C1 segment of cervical spinal cord (tissue), 14 donors: ENCODE measurements around the gene ADSL.

Source experiments
- DNase-seq, 14 donors: peaks; one replicate each; lab custom pipeline; 2025; lab: John Stamatoyannopoulos, UW

Gene ADSL

DNA sequence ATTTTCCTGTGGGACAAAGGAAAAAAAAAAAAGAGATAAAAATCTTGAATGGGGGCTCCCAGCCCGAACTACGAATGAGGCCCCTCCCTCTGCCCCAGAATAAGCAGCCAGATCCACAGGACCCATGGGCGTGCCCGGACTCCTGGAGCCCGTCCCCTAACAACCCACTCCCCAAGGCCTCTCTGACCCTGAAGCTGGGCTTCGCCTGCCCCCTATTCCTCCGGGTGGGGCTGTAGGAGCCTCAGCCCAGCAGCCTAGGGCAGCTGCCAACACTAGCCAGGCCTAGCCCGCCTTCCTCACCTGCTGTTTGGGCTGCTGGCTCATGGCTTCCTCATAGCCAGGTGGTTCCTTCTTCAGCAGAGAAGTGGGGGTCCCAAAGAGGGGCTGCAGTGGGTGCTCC is 70.7 kb downstream of the ADSL start:
- DNase-seq, result no peak

GRCh38 chr22:40417881-40418280 is 71.6 kb downstream of the ADSL start:
- no peak for DNase-seq

DNA sequence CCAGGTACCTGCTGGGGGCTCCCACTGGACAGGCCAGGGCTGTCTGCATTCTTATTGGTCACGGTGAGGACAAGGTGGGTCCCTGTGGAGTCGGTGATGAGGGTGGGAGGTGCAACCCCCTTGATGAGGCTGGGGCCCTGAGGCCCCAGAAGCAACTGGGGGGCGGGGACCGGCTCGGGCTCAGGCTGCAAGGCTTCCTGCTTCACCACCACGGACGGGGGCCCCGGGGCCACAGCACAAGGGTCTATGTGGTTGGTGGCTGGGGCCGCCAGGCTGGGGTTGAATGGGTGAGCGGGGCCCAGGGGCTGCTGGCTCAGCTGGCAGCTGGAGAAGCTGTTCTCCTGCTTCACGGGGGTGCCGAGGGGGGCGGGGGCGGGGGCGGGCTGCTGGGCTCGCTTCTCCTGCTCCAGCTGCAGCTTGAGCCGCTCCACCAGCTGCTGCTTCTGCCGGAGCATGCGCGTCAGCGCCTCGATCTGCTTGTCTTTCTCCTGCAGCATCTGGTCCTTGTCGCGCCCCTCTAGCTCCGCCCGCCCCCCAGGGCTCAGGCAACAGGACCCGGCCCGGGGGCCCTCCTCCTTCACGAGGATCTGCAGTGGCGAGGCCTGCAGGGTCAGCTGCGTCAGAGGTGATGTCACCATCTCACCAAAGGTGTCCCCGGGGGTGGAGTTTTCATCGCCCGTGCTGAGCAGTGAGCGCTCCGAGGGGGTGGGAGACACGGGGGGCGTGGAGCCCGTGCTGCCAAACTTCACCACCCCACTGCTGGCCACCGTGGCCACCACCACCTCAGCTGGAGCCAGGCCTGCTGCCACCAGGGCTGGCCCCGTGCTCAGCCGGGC is 72.3 kb downstream of the ADSL start:
- DNase-seq, result peak in 5 of 14 donors; percentile 10 to 34 (median 22)

- DNase-seq, result no peak
Measured at GRCh38 chr22:40419718-40420117, 73.4 kb downstream of the ADSL start.

- no peak for DNase-seq
Measured at GRCh38 chr22:40420341-40421081, 74.2 kb downstream of the ADSL start.

- no peak for DNase-seq
Measured at GRCh38 chr22:40421082-40421350, 74.7 kb downstream of the ADSL start.

DNA sequence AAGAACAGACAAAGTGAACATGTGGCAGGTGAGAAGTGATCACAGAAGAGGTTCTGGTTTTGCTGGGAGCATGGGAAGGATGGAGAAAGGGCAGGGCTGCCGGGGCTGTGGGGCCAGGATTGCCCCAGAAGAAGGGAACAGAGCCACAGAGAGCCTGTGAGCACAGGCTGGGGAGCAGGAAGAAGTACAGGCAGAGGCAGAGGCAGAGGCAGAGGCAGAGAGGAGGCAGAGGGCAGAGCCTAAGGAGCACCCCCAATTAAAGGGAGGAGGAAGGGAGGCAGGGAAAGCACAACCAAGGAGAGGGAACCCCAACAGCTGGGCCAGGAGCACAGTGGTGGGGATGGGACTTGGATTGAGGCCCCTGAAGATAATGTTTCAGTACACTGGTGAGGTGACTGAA is 75.6 kb downstream of the ADSL start:
- DNase-seq, result no peak

DNA sequence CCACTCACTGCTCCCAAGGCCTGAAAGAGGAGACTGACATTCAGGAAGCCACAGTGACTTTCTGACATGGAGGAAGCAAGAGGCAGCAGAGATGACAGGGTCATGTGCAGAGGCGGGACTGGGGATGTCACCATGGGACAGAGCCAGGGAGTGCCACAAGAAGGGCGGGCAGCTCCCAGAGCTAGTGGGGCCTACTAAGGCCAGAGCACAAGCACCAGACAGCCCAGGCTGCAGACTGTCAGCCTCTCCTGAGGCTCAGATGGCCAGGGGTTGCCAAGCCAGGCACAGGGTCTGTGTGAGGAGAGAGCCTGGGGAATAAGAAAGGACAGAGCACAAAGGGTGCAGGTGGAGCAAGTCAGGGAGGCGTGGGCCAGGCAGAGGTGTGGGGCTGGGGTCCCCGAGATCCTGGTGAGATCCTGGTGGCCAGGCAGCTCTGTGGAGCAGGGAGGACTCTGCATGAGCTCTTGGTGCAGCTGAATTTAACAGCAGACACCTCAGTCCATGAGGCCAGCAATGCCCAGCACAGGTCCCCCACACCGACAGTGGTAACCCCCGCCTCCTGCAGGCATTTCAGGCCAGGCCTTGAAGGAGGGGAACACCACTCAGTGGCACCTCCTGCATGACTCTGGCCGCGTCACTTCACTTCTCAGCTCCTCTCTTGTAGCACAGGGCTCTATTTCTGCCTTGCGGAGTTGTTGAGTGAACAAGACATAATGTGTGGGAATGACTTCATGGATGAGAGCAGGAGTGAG is 76.4 kb downstream of the ADSL start:
- DNase-seq, result no peak

DNA sequence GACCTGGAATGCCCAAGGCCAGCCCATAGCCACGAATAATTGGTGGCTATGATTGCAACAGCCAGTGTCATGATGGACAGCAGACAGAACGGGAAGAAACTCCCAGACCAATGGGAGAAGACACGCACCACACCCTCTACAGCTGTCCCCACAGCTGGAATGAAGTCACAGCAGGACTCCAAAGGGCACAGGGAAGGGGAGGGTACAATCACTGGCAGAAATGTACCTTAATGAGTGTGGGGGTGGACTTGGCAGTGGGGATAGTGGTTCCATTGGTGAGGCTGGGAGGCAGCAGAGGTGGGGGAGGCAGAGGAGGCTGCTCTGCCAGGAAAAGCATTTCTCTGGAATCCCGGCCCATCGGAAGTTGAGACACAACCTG is 77.0 kb downstream of the ADSL start:
- no peak for DNase-seq

DNA sequence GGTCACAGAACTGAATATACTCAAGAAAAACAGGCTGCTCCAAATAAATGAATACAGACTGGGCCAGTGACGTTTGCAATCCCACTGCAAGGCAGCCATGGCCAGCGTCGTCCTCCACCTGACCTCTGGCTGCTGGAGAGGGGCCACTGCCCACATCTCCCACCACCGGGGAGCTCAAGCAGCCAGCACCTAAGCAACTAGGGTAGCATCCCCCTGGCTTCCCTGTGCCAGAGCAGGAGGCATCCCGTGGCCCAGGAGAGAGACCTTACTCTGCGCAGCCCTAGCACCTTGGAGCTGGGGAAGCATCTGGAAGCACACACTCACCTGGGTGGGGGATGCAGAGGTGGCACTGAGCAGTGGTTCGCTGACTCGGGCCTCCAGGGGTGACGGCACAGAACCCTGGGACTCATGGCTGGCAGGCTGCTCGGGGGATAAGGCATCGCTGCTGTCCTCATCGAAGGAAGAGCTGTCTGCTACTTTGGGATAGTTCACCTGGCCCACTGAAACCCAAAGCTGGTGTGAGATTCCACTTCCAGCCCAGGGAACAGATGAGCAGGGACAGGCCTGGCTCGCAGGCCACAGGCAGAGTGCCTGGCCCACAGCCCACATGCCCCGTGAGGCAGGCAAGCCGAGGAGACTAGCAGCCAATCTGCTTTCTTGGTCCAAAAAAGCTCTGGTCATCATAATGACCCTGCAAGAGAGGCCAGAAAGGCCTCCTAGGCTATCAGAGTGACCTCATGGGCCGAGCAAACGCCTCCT is 77.8 kb downstream of the ADSL start:
- peak in 1 of 14 donors; percentile 13 for DNase-seq

- no peak for DNase-seq
Measured at GRCh38 chr22:40425082-40425481, 78.8 kb downstream of the ADSL start.

DNA sequence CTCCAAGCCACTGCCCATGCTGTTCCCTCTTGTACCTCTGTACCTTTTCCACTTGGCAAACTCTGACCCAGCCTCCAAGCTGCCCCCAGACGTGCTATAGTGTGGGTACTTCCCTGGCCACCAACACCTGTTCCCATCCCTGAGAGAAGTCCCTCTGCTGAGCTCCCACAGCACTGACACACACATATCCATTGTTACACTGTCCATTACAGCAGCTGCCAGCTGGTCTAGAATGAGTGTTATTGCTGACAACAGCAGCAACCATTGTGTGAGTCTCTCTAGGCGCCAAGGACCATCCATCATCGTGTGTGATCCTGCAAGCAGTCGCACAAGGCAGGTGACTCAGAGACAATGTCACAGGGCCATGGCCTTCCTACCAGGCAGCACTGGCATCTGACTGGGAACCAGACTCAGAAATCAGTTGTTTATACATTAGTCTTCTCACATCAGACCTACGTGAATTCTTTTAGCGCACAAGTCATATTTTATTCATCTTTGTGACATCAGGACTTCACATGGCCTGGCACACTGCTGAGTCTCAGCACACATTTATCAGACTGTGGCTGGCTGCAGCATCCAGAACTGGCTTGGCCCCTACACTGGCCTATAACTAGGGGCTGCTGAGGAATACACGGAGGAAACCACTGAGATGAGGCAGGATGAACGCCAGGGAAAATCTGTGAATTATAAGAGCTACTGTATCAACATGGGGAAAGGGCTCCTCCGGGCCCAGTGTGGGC is 80.5 kb downstream of the ADSL start:
- peak in 11 of 14 donors; percentile 51 to 90 (median 78) for DNase-seq

DNA sequence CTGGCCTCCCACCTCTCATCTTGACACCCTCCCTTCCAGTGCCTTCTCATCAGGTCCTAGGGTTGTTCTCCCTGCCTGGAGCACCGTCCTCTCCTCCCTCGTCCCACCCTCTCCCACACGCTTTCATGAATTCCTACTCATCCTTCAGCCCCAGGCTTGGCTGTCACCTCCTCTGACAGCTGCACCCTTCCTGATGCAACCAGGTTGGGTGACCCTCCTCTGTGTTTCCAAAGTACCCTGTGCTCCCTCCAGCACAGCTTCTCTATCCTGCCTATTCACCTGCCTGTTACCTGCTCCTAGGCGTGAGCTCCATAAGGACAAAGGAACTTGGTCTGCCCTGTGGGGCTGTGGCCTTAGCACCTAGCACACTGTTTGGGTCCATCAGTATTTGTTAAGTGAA is 82.5 kb downstream of the ADSL start:
- no peak for DNase-seq

- DNase-seq, result no peak
Measured at GRCh38 chr22:40429481-40429880, 83.2 kb downstream of the ADSL start.

DNA sequence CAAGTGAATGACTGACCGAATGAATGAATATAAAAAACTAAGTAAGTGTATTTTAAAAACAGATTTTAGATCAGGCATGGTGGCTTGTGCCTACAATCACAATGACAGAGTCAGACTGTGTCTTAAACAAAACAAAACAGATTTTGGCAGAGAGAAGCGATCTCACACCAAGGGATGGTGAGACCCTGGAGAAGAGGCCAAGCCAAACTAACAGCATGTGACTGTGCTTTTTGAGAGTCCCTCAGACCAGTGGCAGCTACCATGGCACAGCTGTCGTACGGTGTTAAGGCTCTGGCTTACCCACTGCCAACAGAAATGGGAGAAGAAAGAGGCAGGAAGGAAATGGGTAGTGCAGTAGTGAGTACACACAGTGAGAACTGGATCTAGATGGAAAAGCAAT is 84.7 kb downstream of the ADSL start:
- no peak for DNase-seq

DNA sequence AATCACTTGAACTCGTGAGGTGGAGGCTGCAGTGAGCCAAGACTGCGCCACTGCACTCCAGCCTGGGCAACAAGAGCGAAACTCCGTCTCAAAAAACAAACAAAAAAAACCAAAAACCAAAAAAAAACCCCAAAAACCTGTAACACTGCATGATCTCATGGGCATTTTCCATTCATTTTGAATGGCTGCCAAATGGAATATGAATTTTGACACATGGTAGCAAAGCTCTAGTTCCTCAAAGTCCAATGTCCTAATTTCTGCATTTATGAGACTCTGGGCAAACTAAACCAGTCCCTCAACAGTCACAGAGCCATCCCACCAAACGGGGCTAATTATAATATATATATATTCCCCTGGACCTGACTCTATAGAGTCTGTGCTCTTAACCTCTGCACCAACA is 85.9 kb downstream of the ADSL start:
- peak in 1 of 14 donors; percentile 47 for DNase-seq

DNA sequence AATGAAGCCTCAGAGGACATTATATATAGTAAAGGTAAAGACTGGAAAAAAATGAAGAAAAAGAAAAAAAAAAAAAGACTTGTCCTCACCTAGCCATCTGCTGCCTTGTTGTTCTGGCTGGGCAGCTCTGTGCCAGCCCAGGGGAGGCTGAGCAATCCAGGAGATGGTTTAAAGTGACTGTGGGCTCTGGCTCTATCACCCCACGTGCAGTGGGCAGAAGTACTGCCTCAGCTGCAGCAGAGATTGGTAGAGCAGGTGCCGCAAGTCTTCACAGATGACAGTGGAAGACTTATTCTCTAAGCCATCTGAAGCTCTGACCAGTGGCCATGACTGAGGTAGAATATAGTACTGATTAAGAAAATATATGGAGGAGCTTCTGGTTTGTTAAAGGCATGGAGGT is 86.3 kb downstream of the ADSL start:
- peak in 1 of 14 donors; percentile 47 for DNase-seq

DNA sequence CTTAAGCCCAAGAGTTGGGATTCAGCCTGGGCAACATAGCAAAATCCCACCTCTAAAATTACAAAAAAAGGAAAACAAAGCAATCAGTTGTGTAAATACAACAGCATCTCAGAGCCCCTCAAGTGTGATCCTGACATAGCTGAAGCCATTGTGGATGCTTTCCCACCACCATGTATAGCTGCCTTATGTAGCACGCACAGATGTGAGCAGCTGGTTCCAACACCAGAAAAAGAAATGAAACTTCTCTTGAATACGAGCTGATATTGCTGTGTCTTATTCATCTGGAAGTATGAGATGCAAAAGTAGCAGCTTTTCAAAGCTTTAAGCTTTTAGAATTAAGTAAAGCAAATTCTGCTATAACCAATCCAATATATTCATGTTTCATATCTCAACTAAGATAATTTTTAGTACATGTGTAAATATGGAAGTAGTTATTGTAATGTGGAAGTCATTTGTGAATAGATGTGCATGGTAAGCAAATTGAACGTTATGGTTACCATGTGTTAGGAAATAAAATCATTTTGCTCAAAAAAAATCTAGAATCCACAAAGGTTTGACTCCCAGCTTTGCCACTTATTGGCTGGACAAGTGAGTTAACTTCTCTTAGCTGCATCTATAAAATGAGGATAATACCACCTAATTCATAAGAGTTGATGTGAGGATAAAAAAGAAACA is 87.3 kb downstream of the ADSL start:
- no peak for DNase-seq

- no peak for DNase-seq
Measured at GRCh38 chr22:40434106-40434505, 87.8 kb downstream of the ADSL start.

- DNase-seq, result no peak
Measured at GRCh38 chr22:40434745-40435144, 88.4 kb downstream of the ADSL start.
